ENCODE results near the gene PNN. TPM values are rescaled to one million over a fixed set of nuclear protein-coding genes. Genes with fewer than 3 reads are reported as not detected.
A peak's percentile ranks its signal among the peaks of the same experiment; 100 is the strongest.

Gene PNN
- polyA plus RNA-seq, 1 donor (not counting 4 experiments of a cell fraction or from before 2014, with no cell fraction given), result 30.6 TPM

GRCh38 chr14:39228044-39228443 is 53.0 kb downstream of the PNN start:
- H3K9ac ChIP-seq (ENCODE audit: control insufficient read depth, extremely low read depth, insufficient read depth, low read length), result no peak overlapping the region
- H3K4me2 ChIP-seq (ENCODE audit: control insufficient read depth, extremely low read depth, insufficient read depth, low read depth, low read length), result no peak overlapping the region
- H2AFZ ChIP-seq (ENCODE audit: control insufficient read depth, low read length), result no peak overlapping the region
- no peaks in the 10 kb centered on the region for H4K20me1 ChIP-seq (ENCODE audit: control insufficient read depth, extremely low read depth, insufficient read depth, low read length)
- H3K27me3 ChIP-seq (ENCODE audit: control insufficient read depth, extremely low read depth, insufficient read depth, low read length), result no peaks in the 10 kb centered on the region
- H3K4me3 ChIP-seq (ENCODE audit: control insufficient read depth in 2 of 3, extremely low read depth in 1 of 3, insufficient read depth in 2 of 3, low read depth in 1 of 3, low read length in 3 of 3), result no peak overlapping the region
- H3K9me1 ChIP-seq (ENCODE audit: control insufficient read depth, extremely low read depth, insufficient read depth, low read length), result no peaks in the 10 kb centered on the region
- DNase-seq (ENCODE audit: low read depth, low spot score) (no peak), FAIRE-seq (no peak)
- H3K4me1 ChIP-seq (ENCODE audit: control insufficient read depth, extremely low read depth, insufficient read depth, low read length), result peaks cover 7% of the 10 kb centered on the region
- H3K27ac ChIP-seq (ENCODE audit: control insufficient read depth, insufficient read depth, low read length), result no peak overlapping the region
- no peaks in the 10 kb centered on the region for H3K9me3 ChIP-seq (ENCODE audit: control insufficient read depth, low read depth, low read length)
- no peak for TF ChIP-seq CTCF (optimal IDR thresholded peaks at IDR 0.05 in 1 of 3, IDR thresholded peaks at IDR 0.05 in 1 of 3, conservative IDR thresholded peaks at IDR 0.05 in 1 of 3; ENCODE audit: extremely low read depth in 1 of 3, insufficient read depth in 2 of 3, low read length in 3 of 3)
- dilution Hi-C loops (cut with MboI; ENCODE audit: extremely low pct_ligation_motif_present, low sequenced_read_pairs), result no loop called here
- H3K36me3 ChIP-seq (ENCODE audit: control insufficient read depth in 2 of 2, extremely low read depth in 1 of 2, insufficient read depth in 2 of 2, low read length in 2 of 2), result no peaks in the 10 kb centered on the region
- H3K79me2 ChIP-seq (ENCODE audit: control insufficient read depth, insufficient read depth, low read length), result no peaks in the 10 kb centered on the region

GRCh38 chr14:39228509-39229221 is 53.6 kb downstream of the PNN start:
- H3K79me2 ChIP-seq (ENCODE audit: control insufficient read depth, insufficient read depth, low read length), result no peaks in the 10 kb centered on the region
- no peaks in the 10 kb centered on the region for H3K9me3 ChIP-seq (ENCODE audit: control insufficient read depth, low read depth, low read length)
- peak overlapping the region; percentile 42 for H3K27ac ChIP-seq (ENCODE audit: control insufficient read depth, insufficient read depth, low read length)
- no peaks in the 10 kb centered on the region for H3K9me1 ChIP-seq (ENCODE audit: control insufficient read depth, extremely low read depth, insufficient read depth, low read length)
- H3K9ac ChIP-seq (ENCODE audit: control insufficient read depth, extremely low read depth, insufficient read depth, low read length), result no peak overlapping the region
- dilution Hi-C loops (cut with MboI; ENCODE audit: extremely low pct_ligation_motif_present, low sequenced_read_pairs), result no loop called here
- H3K27me3 ChIP-seq (ENCODE audit: control insufficient read depth, extremely low read depth, insufficient read depth, low read length), result no peaks in the 10 kb centered on the region
- no peak overlapping the region for H3K4me3 ChIP-seq (ENCODE audit: control insufficient read depth in 2 of 3, extremely low read depth in 1 of 3, insufficient read depth in 2 of 3, low read depth in 1 of 3, low read length in 3 of 3)
- H3K4me1 ChIP-seq (ENCODE audit: control insufficient read depth, extremely low read depth, insufficient read depth, low read length), result peaks cover 7% of the 10 kb centered on the region
- no peak overlapping the region for H3K4me2 ChIP-seq (ENCODE audit: control insufficient read depth, extremely low read depth, insufficient read depth, low read depth, low read length)
- no peaks in the 10 kb centered on the region for H3K36me3 ChIP-seq (ENCODE audit: control insufficient read depth in 2 of 2, extremely low read depth in 1 of 2, insufficient read depth in 2 of 2, low read length in 2 of 2)
- H2AFZ ChIP-seq (ENCODE audit: control insufficient read depth, low read length), result no peak overlapping the region
- DNase-seq (ENCODE audit: low read depth, low spot score) (no peak), FAIRE-seq (no peak)
- no peak for TF ChIP-seq CTCF (optimal IDR thresholded peaks at IDR 0.05 in 1 of 3, IDR thresholded peaks at IDR 0.05 in 1 of 3, conservative IDR thresholded peaks at IDR 0.05 in 1 of 3; ENCODE audit: extremely low read depth in 1 of 3, insufficient read depth in 2 of 3, low read length in 3 of 3)
- TF ChIP-seq EZH2 (IDR thresholded peaks at IDR 0.05; ENCODE audit: low read length), result no peak
- H4K20me1 ChIP-seq (ENCODE audit: control insufficient read depth, extremely low read depth, insufficient read depth, low read length), result no peaks in the 10 kb centered on the region

Measured in keratinocyte (primary cell).